Mucosa of rectum (tissue), 2 donors: Measurements from ENCODE around the gene NFE2L3.

ENCODE experiments used
- H3K27ac ChIP-seq, 2 donors: one replicate each; pipeline ENCODE4 v1.7.0; 2013; ENCODE audit warnings: inconsistent platforms in 2 of 2, low read depth in 2 of 2, low read length in 2 of 2
- H3K27me3 ChIP-seq, 2 donors: one replicate each; pipeline ENCODE4 v1.7.0; 2013; ENCODE audit warnings: low read length in 2 of 2; ENCODE audit not compliant: control insufficient read depth in 2 of 2, insufficient read depth in 2 of 2
- H3K36me3 ChIP-seq, 2 donors: one replicate each; pipeline ENCODE4 v1.7.0; 2013; ENCODE audit warnings: low read length in 2 of 2; ENCODE audit not compliant: control insufficient read depth in 2 of 2, insufficient read depth in 2 of 2
- H3K4me1 ChIP-seq, 2 donors: one replicate each; pipeline ENCODE4 v1.7.0; 2013; ENCODE audit warnings: low read length in 2 of 2, mild to moderate bottlenecking in 1 of 2; ENCODE audit not compliant: control insufficient read depth in 2 of 2, insufficient read depth in 2 of 2
- H3K4me3 ChIP-seq, 2 donors: one replicate each; pipeline ENCODE4 v1.7.0; 2013; ENCODE audit warnings: low read length in 2 of 2
- H3K9ac ChIP-seq, 2 donors: one replicate each; pipeline ENCODE4 v1.7.0; 2013; ENCODE audit warnings: low read length in 2 of 2, low read depth in 1 of 2, mild to moderate bottlenecking in 1 of 2
- H3K9me3 ChIP-seq, 2 donors: one replicate each; pipeline ENCODE4 v1.7.0; 2013; ENCODE audit warnings: low read length in 2 of 2; ENCODE audit not compliant: control insufficient read depth in 2 of 2
- donor health status: healthy.
- donor health status: Normal muscosa, but diverticular disease.

The NFE2L3 gene

DNA sequence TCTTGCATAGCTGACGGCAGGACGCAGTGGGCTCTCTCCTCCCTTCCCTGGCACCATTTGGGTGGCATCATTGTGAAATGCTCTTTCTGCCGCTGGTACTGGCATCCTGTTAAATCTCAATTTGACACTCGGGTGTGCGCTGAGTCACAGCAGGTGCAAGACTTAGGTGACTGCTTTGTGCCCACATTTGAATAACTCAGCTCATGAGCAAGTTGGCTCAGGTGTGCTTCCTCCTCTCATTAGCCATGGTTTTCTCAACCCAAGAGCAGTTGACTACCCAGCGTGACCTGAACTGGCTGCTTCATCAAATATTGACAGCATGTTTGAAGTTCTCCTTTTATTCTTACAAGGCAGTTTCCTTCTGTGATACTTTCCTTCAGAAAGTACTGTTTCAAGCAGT lies 24.6 kb upstream of the NFE2L3 start:
- H3K9ac ChIP-seq, result no peak overlapping the region
- H3K27me3 ChIP-seq, result peaks cover 0 to 3% of the 10 kb centered on the region in 2 donors
- H3K36me3 ChIP-seq, result no peaks in the 10 kb centered on the region
- no peak overlapping the region for H3K27ac ChIP-seq
- no peaks in the 10 kb centered on the region for H3K9me3 ChIP-seq
- no peak overlapping the region for H3K4me3 ChIP-seq
- no peaks in the 10 kb centered on the region for H3K4me1 ChIP-seq

DNA sequence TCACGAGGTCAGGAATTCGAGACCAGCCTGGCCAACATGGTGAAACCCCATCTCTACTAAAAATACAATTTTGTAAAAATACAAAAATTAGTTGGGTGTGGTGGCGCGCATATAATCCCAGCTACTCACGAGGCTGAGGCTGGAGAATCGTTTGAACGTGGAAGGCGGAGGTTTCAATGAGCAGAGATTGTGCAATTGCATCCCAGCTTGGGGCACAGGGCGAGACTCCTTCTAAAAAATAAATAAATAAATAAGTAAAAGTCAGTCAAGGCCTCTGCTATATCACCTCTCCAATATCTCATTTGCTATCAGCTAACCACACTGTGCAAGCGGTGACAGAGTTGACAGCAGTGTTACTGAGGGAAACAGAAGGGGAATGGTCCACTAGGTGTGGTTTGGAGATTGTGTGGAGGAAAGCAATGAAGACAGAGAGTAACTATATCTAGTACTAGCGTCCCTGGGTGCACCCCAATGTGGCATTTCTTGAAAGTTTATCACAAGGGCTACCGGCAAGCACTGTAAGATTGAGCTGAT lies 20.9 kb upstream of the NFE2L3 start:
- Histone ChIP-seq H3K9ac (no peak overlapping the region), H3K4me1 (no peaks in the 10 kb centered on the region), H3K36me3 (no peaks in the 10 kb centered on the region), H3K9me3 (no peaks in the 10 kb centered on the region), H3K27ac (no peak overlapping the region), H3K27me3 (peaks cover 0 to 3% of the 10 kb centered on the region in 2 donors), H3K4me3 (no peak overlapping the region)

DNA sequence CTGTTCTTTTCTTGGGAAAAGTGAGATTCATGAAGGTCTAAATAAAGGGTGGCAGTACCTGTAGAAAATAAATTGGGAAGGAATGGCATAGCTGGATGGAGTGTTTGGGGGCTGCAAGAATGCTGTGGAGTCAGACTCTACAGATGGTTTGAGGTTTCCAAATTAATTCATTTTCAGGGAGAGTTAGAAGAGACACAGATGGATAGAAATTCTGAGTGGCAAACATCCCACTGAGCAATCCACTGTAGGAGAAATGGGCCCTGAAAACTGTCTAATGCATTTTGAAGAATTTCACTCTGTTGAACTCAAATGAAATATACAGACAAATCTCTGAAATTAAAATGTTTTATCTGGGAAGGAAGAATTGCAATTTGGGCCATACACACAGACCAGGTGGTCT lies 16.9 kb upstream of the NFE2L3 start:
- no peaks in the 10 kb centered on the region for H3K9me3 ChIP-seq
- H3K4me3 ChIP-seq, result no peak overlapping the region
- no peak overlapping the region for H3K9ac ChIP-seq
- H3K27me3 ChIP-seq, result no peaks in the 10 kb centered on the region
- H3K27ac ChIP-seq, result no peak overlapping the region
- no peaks in the 10 kb centered on the region for H3K36me3 ChIP-seq
- H3K4me1 ChIP-seq, result no peaks in the 10 kb centered on the region

DNA sequence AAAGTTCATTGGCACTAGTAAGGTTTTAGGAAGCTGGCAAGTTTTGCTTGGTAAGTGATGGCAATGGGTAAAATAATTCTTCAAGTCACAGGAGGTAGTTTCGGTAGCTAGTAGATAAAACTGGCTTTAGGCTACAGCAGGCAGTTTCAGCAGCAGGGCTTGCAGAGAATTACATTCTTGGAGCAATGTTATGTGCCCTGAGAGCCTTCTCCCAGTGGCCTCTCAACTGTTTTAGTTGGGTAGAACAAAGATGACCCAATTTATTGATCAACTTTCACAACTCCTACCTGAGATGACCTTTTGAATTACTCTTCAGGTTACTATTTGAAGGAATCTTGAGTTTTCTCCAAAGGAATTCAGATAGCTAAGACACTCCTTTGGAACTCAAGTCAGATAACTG lies 16.4 kb upstream of the NFE2L3 start:
- H3K27me3 ChIP-seq, result no peaks in the 10 kb centered on the region
- H3K9ac ChIP-seq, result no peak overlapping the region
- no peak overlapping the region for H3K4me3 ChIP-seq
- H3K9me3 ChIP-seq, result no peaks in the 10 kb centered on the region
- no peaks in the 10 kb centered on the region for H3K36me3 ChIP-seq
- H3K4me1 ChIP-seq, result no peaks in the 10 kb centered on the region
- H3K27ac ChIP-seq, result no peak overlapping the region

DNA sequence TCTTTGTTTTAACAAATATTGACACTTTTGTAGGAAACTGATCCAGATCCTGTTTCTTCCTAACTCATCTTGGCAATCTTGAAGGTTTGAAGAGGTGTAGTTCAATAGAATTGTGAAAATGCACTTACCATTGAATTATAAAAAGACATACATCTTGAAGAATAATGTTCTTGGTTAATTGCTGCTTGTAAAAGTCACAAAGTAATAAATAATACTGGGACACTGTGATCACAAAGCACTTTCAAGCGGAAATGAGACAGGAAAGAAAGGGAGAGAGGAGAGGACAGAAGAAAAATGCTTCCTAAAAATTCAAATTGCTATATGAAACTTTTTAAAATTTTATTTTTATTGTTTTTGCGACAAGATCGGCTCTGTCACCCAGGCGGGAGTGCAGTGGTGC lies 15.2 kb upstream of the NFE2L3 start:
- Histone ChIP-seq H3K36me3 (no peaks in the 10 kb centered on the region), H3K9me3 (no peaks in the 10 kb centered on the region), H3K27me3 (no peaks in the 10 kb centered on the region), H3K9ac (no peak overlapping the region), H3K27ac (no peak overlapping the region), H3K4me1 (no peaks in the 10 kb centered on the region), H3K4me3 (no peak overlapping the region)

DNA sequence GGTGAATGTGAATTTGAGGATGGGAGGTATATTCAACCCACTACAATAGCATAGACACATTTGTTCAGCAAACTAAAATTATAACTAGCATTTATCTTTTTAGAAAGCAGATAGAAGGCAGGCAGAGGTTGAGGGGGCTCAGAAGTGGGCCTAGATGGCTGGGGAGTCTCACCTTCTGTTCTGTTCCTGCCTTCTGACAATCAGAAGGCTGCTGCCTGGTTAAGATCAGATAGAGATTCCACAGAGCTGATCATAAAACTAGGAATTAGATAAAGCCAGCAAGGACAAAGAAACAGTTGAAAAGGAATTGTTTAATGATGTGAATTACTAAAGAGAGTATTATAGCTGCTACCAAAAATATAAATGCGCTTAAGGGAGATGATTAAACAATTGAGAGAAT lies 11.6 kb upstream of the NFE2L3 start:
- Histone ChIP-seq H3K27ac (no peak overlapping the region), H3K4me3 (no peak overlapping the region), H3K4me1 (no peaks in the 10 kb centered on the region), H3K9ac (no peak overlapping the region), H3K9me3 (no peaks in the 10 kb centered on the region), H3K36me3 (no peaks in the 10 kb centered on the region), H3K27me3 (no peaks in the 10 kb centered on the region)

DNA sequence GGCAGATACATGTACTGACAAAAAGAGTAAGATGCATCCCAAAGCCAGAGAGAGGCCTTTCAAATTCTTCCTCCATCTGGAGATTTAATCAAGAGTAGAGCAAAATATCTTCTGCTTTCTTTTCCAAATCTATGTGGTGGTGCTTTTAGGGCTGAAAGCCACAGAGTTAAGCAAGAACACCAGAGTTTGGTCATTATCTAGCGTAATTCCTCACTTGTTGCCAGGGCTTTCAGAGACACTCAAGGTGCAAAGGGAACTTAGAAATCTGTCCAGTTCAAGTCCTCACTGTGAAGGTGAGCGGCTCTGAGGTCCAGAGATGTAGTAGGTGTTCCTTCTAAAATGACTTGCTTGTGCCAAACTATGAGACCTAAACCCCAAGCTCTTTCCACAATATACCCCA lies 10.9 kb upstream of the NFE2L3 start:
- Histone ChIP-seq H3K4me1 (no peaks in the 10 kb centered on the region), H3K9ac (no peak overlapping the region), H3K27me3 (no peaks in the 10 kb centered on the region), H3K4me3 (no peak overlapping the region), H3K36me3 (no peaks in the 10 kb centered on the region), H3K9me3 (no peaks in the 10 kb centered on the region), H3K27ac (no peak overlapping the region)

DNA sequence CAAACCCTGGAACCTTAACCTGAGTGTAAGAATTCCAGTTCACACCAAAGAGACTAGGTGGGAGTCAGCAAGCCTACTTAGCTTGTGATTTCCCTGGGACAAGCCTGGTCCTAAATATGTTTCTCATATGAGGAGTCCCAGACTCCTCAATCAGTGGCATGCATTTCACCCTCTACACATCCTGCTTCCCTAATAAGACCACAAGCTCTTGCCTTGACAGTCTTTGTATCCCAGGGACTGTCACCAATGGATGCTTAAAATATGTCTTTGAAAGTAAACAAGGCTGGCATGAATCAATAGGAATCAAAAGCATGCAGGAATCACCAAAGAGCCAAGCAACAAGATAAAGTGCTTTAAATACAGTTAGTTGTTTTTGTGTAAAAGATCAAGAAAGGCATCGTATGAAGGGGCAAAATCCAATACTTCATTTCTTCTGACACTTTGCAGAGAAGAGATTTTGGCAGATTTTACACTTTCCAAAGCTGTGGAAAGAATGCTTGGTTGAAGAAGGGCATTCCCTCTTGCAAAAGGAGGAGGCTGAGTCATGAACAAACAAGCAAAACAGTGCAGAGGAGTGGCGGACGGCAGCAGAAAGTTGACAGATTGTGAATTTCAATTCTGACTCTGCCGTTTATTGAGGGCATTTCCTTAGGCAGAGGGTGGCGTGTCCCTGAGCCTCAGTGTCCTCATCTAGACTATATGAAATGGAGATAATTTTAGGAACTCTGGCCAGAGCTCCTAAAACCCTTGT lies 8.5 kb upstream of the NFE2L3 start:
- Histone ChIP-seq H3K4me1 (no peaks in the 10 kb centered on the region), H3K27me3 (no peaks in the 10 kb centered on the region), H3K9me3 (no peaks in the 10 kb centered on the region), H3K36me3 (no peaks in the 10 kb centered on the region), H3K9ac (no peak overlapping the region), H3K27ac (no peak overlapping the region), H3K4me3 (no peak overlapping the region)

DNA sequence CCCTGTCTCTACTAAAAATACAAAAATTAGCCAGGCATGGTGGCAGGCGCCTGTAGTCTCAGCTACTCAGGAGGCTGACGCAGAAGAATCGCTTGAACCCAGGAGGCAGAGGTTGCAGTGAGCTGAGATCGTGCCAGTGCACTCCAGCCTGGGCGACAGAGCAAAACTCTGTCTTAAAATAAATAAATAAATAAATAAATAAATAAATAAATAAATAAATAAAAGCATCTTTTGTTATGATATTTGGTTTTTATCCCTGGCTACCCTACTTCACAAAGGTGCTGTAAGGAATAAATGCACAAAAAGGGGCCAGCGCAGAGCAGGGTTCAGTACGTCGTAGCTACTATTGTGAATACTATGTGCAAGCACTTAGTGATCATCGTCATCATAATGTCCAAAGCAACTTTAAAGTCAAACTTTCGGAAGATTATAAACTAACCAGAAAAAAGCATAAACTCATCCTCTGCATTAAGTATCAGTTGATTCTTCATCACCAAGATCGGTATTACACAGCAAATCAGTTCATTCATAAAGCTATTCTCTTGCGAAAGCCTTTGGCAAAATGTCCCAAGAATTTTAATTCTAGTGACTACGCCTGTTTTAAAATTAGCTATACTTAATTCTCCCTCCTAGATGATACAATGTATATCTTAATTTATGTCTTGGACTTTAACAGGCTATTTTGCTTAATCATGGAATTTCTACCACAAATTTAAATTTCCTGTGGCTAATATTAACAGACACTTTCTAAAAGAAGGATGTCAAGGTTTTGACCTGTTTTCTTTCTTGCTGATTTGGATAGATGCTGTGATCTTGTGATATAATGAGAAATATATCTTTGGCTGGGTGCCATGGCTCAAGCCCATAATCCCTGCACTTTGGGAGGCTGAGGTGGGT lies 7.6 kb upstream of the NFE2L3 start:
- Histone ChIP-seq H3K9ac (no peak overlapping the region), H3K36me3 (no peaks in the 10 kb centered on the region)

DNA sequence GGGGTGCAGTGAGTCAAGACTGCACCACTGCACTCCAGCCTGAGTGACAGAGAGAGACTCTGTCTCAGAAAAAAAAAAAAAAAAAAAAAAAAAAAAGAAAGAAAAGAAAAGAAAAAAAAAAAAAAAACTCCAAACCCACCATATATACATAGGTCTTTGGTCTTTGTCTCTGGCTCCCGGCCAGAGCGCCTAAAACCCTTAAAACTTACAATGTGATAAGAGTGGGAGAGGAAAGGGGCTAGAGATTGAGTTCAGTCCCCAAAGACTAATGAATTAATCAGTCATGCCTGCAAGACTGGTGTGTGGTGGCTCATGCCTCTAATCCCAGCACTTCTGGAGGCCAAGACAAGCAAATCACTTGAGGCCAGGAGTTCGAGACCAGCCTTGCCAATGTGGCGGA lies 6.8 kb upstream of the NFE2L3 start:
- Histone ChIP-seq H3K27me3 (no peaks in the 10 kb centered on the region), H3K4me3 (no peak overlapping the region), H3K27ac (no peak overlapping the region), H3K9me3 (no peaks in the 10 kb centered on the region), H3K4me1 (no peaks in the 10 kb centered on the region), H3K9ac (no peak overlapping the region), H3K36me3 (no peaks in the 10 kb centered on the region)

More for the DNA sequence above, 7.6 kb upstream of the NFE2L3 start:
- no peaks in the 10 kb centered on the region for H3K9me3 ChIP-seq
- H3K27ac ChIP-seq, result no peak overlapping the region
- H3K4me1 ChIP-seq, result no peaks in the 10 kb centered on the region
- H3K4me3 ChIP-seq, result no peak overlapping the region
- H3K27me3 ChIP-seq, result no peaks in the 10 kb centered on the region
